Muscle layer of colon (tissue), 2 donors: Measurements from ENCODE around the gene CELSR1.
"Not testable (repeated sequence)": the region's sequence is repeated elsewhere in the genome, so short reads cannot be mapped to it uniquely, and the experiment has no call there.

ENCODE experiments used
- H3K27ac ChIP-seq: one replicate; pipeline ENCODE4 v1.7.0; 2013; ENCODE audit warnings: low read depth, mild to moderate bottlenecking, low read length, moderate library complexity
- H3K27me3 ChIP-seq, 2 donors: one replicate each; pipeline ENCODE4 v1.7.0; 2013; ENCODE audit warnings: low read length in 2 of 2, mild to moderate bottlenecking in 2 of 2; ENCODE audit not compliant: insufficient read depth in 2 of 2, control insufficient read depth in 1 of 2
- H3K36me3 ChIP-seq: one replicate; pipeline ENCODE4 v1.7.0; 2013; ENCODE audit warnings: mild to moderate bottlenecking, low read length; ENCODE audit not compliant: insufficient read depth
- H3K4me1 ChIP-seq: one replicate; pipeline ENCODE4 v1.7.0; 2013; ENCODE audit warnings: mild to moderate bottlenecking, low read length; ENCODE audit not compliant: insufficient read depth
- H3K4me3 ChIP-seq, 2 donors: one replicate each; pipeline ENCODE4 v1.7.0; 2013; ENCODE audit warnings: low read length in 2 of 2, low read depth in 1 of 2, mild to moderate bottlenecking in 1 of 2, moderate library complexity in 1 of 2
- H3K9ac ChIP-seq: one replicate; pipeline ENCODE4 v1.7.0; 2013; ENCODE audit warnings: low read length
- H3K9me3 ChIP-seq: one replicate; pipeline ENCODE4 v1.7.0; 2013; ENCODE audit warnings: mild to moderate bottlenecking, low read length
- donor health status: abdominal sarcoma.
- donor health status: Adenocarcinoma of cecum.

CELSR1 gene

DNA sequence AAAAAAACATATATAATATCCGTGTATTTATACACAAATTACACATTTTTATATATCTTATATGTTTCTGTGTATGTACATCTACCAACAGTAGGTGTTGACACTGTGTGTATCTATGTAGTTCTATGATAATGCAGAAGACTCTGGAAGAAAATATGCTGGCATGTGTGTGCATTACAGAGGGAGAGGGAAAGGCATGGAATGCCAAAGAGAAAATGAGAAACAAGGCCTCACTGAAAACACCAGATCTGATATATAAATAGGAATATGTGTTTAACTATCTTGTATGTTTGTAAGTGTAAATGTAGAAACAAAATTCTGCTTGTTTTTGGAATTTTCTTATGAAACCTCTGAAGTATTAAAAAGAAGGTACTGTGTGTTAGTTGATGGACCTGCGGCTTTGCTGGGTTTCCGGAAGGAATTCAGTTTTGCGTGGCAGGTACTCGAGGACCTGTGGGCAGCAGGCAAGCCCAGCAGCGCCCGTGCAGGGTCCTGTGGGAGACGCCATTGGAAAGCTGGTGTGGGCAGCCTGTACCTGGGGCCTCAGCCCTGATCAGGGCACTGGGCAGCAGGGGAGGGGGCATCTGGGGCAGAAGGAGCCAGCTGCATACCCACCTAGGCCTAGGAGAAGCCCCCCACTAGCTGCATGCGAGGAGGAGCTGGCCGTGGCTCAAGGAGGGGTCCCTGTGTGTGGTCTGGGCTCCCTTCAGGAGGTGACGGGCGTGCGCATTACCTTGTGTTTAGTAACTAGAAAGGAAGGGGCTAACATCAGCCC, 209.5 kb downstream of the CELSR1 start:
- Histone ChIP-seq H3K27ac (no peak overlapping the region), H3K27me3 (no peaks in the 10 kb centered on the region), H3K4me3 (no peak overlapping the region), H3K9ac (no peak overlapping the region), H3K4me1 (no peaks in the 10 kb centered on the region), H3K36me3 (no peaks in the 10 kb centered on the region), H3K9me3 (no peaks in the 10 kb centered on the region)

GRCh38 chr22:46326066-46326680, 211.2 kb downstream of the CELSR1 start:
- no peak overlapping the region for H3K27ac ChIP-seq
- H3K9me3 ChIP-seq: no peaks in the 10 kb centered on the region
- no peak overlapping the region for H3K9ac ChIP-seq
- H3K4me3 ChIP-seq: no peak overlapping the region
- no peaks in the 10 kb centered on the region for H3K4me1 ChIP-seq
- no peaks in the 10 kb centered on the region for H3K27me3 ChIP-seq
- H3K36me3 ChIP-seq: no peaks in the 10 kb centered on the region

DNA sequence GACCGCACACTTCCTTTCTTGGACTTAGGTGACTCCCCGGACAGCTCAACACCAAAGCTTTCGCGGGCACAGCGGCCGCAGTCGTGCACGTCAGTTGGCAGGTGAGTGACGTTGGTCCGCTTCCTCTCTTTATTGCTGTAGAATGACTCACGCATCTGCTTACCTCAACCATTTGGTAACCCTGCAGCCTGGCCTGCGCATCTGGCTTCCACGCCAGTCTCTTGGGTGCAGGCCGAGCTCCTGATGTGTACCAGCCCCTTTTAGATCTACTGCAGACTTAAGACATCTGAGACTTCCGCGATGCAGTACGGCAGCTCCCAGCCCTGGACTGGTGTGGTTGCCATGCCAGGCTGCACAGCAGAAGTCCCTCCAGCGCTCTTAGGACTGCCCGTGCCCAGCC, 214.3 kb downstream of the CELSR1 start:
- no peak overlapping the region for H3K27ac ChIP-seq
- no peak overlapping the region for H3K4me3 ChIP-seq
- H3K9me3 ChIP-seq: no peaks in the 10 kb centered on the region
- no peaks in the 10 kb centered on the region for H3K36me3 ChIP-seq
- no peaks in the 10 kb centered on the region for H3K4me1 ChIP-seq
- H3K9ac ChIP-seq: no peak overlapping the region
- no peaks in the 10 kb centered on the region for H3K27me3 ChIP-seq

DNA sequence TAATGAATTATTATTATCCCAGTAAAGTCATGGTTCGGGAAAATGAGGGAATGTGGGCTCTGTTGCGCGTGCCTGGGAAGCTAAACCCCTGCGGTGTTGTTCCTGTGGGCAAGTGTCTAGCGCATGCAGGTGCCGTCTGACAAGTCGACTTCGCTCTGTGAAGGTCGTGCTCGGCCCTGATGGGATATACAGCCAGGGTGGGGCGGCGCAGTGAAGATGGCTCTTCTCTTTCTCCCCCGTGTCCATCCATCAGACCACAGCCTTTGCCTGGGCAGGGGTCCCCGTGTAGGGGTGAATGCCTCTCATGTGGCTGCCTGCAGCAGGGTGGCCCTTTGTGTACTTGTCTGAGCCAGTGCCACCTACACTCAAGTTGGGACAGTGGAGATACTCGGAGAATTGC, 214.7 kb downstream of the CELSR1 start:
- no peaks in the 10 kb centered on the region for H3K27me3 ChIP-seq
- H3K36me3 ChIP-seq: no peaks in the 10 kb centered on the region
- no peak overlapping the region for H3K4me3 ChIP-seq
- no peaks in the 10 kb centered on the region for H3K4me1 ChIP-seq
- H3K27ac ChIP-seq: no peak overlapping the region
- no peaks in the 10 kb centered on the region for H3K9me3 ChIP-seq
- no peak overlapping the region for H3K9ac ChIP-seq

- Histone ChIP-seq H3K9me3 (no peaks in the 10 kb centered on the region), H3K36me3 (no peaks in the 10 kb centered on the region), H3K4me3 (no peak overlapping the region), H3K4me1 (no peaks in the 10 kb centered on the region), H3K9ac (no peak overlapping the region), H3K27ac (no peak overlapping the region), H3K27me3 (no peaks in the 10 kb centered on the region)
These were observed 216.6 kb downstream of the CELSR1 start for GRCh38 chr22:46320716-46321386.

DNA sequence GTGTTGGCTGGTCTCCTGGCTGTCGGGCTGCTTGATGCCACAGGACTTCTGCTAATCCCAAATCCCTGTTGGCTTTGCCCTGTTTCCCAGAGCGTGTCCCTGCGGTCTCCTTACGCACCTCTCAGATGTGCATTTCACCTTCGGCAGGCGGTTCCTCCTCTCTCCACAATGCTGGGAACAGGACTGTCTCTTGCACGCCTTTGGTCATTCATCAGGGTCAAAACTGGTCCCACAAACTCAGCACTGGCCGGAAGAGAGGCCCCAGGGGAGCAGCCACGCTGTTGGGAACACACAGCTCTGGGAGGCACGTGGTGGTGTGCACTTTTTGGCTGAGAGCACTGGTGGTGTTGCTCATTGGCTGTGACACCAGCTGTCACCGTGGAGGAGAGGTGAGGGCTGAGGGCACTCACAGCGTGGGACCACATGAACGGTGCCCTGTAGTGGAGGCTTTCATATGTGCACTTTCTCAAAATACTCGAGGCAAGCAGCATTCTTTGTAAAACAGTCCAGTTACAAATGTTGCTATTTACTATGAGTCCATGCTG, 217.2 kb downstream of the CELSR1 start:
- no peak overlapping the region for H3K9ac ChIP-seq
- no peak overlapping the region for H3K4me3 ChIP-seq
- no peaks in the 10 kb centered on the region for H3K36me3 ChIP-seq
- no peaks in the 10 kb centered on the region for H3K9me3 ChIP-seq
- H3K27me3 ChIP-seq: no peaks in the 10 kb centered on the region
- no peaks in the 10 kb centered on the region for H3K4me1 ChIP-seq
- no peak overlapping the region for H3K27ac ChIP-seq

DNA sequence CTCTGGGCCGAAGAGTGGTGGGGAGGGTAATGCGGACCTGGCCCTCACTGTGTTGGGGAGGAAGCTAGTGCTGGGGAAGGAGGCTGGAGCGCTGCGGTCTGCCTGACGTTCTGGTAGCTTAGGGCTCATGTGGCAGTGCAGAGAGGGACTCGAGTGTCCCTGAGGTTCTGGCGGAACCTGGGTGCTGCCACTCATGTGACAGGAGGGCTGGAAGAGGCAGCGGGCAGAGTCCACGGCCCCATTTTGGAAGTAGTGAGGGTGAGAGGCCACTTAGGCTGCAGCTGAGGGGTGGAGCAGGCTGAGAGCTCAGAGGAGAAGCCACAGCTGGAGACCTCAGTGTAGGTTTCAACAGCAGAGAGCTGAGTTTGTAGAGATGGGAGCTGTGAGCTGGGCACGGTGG, 218.1 kb downstream of the CELSR1 start:
- Histone ChIP-seq H3K9ac (no peak overlapping the region), H3K4me3 (no peak overlapping the region), H3K27ac (no peak overlapping the region), H3K9me3 (no peaks in the 10 kb centered on the region), H3K27me3 (no peaks in the 10 kb centered on the region), H3K36me3 (no peaks in the 10 kb centered on the region), H3K4me1 (no peaks in the 10 kb centered on the region)

GRCh38 chr22:46318576-46318975, 218.8 kb downstream of the CELSR1 start:
- no peak overlapping the region for H3K4me3 ChIP-seq
- H3K9me3 ChIP-seq: no peaks in the 10 kb centered on the region
- no peak overlapping the region for H3K27ac ChIP-seq
- no peak overlapping the region for H3K9ac ChIP-seq
- H3K36me3 ChIP-seq: no peaks in the 10 kb centered on the region
- H3K27me3 ChIP-seq: no peaks in the 10 kb centered on the region
- no peaks in the 10 kb centered on the region for H3K4me1 ChIP-seq

DNA sequence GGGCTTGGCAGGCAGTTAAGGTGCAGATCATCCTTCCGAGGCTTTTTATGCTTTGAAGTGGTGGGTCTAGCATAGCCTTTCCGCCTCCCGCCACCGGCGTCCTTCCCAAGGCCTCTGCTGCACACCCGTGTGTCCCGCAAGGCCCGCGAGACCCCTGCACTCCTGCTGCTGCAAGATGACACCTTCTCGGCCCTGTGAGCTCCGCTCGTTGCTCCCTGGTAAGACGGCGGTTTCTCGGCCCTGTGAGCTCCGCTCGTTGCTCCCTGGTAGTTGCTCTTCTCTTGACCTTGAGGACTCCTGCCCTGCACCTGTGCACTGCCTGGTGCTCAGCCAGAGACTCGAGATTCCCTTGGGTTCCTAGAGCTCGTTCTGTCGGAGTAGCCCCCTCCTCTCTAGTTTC, 219.8 kb downstream of the CELSR1 start:
- no peak overlapping the region for H3K27ac ChIP-seq
- no peak overlapping the region for H3K4me3 ChIP-seq
- H3K9me3 ChIP-seq: no peaks in the 10 kb centered on the region
- no peaks in the 10 kb centered on the region for H3K27me3 ChIP-seq
- no peaks in the 10 kb centered on the region for H3K36me3 ChIP-seq
- no peak overlapping the region for H3K9ac ChIP-seq
- H3K4me1 ChIP-seq: no peaks in the 10 kb centered on the region

GRCh38 chr22:46315976-46316375, 221.4 kb downstream of the CELSR1 start:
- Histone ChIP-seq H3K4me1 (no peaks in the 10 kb centered on the region), H3K9ac (no peak overlapping the region), H3K9me3 (no peaks in the 10 kb centered on the region), H3K36me3 (no peaks in the 10 kb centered on the region), H3K27me3 (no peaks in the 10 kb centered on the region), H3K4me3 (no peak overlapping the region), H3K27ac (no peak overlapping the region)

DNA sequence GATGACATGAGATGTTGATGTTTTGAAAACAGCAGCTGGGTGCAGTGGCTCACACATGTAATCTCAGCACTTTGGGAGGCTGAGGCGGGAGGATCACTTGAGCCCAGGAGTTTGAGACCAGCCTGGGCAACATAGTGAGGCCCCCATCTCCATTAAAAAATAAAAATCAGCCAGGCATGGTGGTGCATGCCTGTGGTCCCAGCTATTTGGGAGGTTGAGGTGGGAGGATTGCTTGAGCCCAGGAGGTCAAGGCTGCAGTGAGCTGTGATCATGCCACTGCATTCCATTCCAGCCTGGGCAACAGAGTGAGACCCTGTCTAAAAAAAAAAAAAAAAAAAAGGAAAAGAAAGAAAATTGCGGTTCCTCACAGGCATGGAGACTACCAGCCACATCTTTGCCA, 224.6 kb downstream of the CELSR1 start:
- H3K4me3 ChIP-seq, H3K9ac ChIP-seq, H3K4me1 ChIP-seq, H3K9me3 ChIP-seq, H3K27ac ChIP-seq, H3K36me3 ChIP-seq, H3K27me3 ChIP-seq: not testable (repeated sequence)
